AG10803 (cell line): ENCODE results near the gene OR8K1.

Source experiments
- DNase-seq: peaks from one replicate; pipeline ENCODE4 v3.0.0; 2010; ENCODE audit warnings: low read depth
- H3K4me3 ChIP-seq: 2 replicates; pipeline ENCODE4 v1.5.1; 2011; ENCODE audit warnings: mild to moderate bottlenecking, low read length, control low read depth
- TF ChIP-seq, protein P1 (sequence below): conservative IDR thresholded peaks from 2 replicates; pipeline ENCODE4 v1.5.1; 2011; ENCODE audit warnings: mild to moderate bottlenecking, low read length, control low read depth, inconsistent platforms

The OR8K1 gene

DNA sequence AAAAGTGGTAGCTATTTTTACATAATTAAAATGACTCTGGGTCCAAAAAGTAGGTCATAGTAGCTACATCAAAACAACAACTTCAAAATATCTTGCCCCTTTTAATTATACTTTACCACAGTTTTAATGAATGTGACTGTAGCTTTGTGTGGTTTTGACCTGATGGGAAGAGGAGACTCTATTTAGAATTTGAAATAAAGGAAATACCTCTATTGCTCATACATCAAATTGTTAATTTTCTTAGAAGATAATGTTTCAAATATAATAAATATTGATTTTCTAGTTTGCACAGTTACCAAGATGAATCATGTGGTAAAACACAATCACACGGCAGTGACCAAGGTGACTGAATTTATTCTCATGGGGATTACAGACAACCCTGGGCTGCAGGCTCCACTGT, at the start of gene OR8K1:
Gene OR8K1 (plus strand): TSS at position 301 of the 400 bp plus-strand sequence. CDS start 0 bp downstream, at position 301.
- TF ChIP-seq, protein P1, sequence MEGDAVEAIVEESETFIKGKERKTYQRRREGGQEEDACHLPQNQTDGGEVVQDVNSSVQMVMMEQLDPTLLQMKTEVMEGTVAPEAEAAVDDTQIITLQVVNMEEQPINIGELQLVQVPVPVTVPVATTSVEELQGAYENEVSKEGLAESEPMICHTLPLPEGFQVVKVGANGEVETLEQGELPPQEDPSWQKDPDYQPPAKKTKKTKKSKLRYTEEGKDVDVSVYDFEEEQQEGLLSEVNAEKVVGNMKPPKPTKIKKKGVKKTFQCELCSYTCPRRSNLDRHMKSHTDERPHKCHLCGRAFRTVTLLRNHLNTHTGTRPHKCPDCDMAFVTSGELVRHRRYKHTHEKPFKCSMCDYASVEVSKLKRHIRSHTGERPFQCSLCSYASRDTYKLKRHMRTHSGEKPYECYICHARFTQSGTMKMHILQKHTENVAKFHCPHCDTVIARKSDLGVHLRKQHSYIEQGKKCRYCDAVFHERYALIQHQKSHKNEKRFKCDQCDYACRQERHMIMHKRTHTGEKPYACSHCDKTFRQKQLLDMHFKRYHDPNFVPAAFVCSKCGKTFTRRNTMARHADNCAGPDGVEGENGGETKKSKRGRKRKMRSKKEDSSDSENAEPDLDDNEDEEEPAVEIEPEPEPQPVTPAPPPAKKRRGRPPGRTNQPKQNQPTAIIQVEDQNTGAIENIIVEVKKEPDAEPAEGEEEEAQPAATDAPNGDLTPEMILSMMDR: no peak
- no peak for DNase-seq
- H3K4me3 ChIP-seq: no peak within 1 kb of the TSS

DNA sequence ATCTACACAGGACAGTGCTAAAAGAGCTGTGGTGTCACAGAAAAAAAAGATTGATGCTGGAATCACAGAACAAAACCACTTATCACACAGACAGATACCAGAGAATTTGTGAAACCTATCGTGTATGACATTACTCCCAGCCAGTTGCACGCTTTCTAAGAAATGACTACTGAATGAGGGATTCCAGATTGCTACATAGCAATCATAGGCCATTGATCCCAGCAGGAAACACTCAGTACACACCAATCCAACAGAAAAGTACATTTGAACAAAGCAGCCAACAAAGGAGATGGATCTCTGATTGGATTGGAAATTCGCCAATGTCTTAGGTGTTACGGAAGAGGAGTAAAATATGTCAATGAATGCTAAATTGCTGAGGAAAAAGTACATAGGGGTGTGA, 48.9 kb upstream of the OR8K1 start:
- TF ChIP-seq, protein P1: no peak
- H3K4me3 ChIP-seq: no peak overlapping the region
- no peak for DNase-seq

DNA sequence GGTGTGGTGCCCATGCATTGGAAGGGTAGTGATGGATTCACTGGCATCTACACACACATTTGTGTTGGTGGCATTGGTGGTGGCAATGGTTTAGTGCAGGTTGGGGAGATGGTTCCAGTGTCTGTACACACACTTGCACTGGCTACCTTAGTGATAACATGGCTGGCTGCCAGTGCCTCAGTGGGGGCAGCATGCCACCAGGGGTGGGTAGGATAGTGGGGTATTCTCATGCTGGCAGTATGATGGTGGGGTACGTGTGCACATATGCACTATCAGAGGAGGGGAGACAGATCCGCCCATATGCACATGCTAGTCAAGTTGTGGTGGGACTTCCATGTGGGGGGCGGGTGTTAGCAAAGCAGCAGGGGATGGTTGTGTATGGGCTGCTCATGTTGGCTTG, 38.0 kb upstream of the OR8K1 start:
- no peak overlapping the region for H3K4me3 ChIP-seq
- no peak for DNase-seq
- TF ChIP-seq, protein P1: no peak

DNA sequence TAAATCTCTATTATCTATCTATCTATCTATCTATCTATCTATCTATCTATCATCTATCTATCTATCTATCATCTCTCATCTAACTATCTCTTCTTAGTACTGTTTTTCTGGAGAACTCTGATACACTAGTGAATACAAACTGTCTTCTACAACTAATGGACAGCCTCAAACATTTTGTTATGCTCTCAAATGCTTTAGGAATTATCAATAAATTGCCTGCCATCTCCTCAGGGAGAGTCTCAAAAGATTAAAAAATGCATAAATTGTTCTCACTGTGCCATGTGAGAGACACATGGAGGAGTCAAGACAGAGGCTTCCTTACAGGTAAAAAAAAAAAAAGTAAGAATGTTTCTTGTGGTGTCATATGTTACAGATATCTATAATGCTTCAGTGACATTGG, 31.0 kb upstream of the OR8K1 start, which contains the start of gene OR8K3:
Gene OR8K3 (plus strand): TSS at position 301 of the 400 bp plus-strand sequence. CDS start 3,163 bp downstream, outside the sequence.
- TF ChIP-seq, protein P1: no peak
- no peak for DNase-seq

DNA sequence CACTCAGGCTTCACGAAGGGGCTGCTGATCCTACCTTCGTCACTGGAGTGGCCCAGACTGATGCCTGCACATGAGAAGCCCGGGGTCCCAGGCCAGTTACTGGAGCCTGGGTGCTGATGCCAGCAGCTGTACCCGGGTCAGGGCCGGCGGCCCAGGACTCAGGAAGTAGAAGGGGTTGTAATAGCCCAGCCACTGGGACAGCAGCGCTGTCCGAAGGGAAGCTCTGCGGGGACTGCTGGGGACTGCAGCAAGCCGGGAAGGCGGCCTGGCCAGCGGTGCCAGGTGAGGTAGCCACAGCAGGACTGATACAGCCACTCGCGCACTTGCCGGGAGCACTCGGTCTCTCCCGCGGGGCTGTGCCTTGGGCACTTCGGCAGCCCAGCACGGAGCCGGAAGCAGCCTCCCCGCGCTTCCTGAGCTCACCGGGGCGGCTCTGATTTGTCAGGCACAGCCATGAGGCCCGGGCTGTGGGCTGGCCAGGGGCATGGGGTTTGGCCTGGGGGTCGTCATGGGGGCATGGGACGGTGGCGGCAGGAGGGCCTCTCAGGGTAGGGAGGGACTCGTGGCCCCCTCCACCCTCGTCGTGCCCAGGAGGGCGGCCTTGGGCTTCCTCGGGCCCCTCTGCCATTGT, 13.9 kb upstream of the OR8K1 start:
- DNase-seq: no peak

More for the DNA sequence above, 31.0 kb upstream of the OR8K1 start, which contains the start of gene OR8K3:
- no peak within 1 kb of the TSS for H3K4me3 ChIP-seq

DNA sequence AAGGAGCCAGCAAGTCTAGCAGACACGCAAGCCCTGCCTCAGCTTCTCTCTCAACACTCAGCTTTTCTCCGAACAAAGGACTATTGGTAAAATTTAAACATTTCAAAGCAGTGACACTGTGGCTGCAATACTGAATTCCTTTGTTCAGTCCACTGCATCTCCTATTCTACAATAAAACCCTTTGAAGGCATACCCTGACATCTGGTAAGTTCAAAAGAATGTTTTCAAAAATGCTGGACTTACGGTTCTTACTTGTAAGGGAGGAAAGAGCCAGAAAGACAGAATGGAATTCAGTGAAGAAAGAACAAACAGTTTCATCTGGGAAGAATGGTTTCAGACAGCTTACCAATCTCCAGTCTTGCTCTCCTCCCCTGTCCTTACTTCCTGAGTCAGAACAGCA, 12.7 kb upstream of the OR8K1 start:
- TF ChIP-seq, protein P1: no peak
- no peak overlapping the region for H3K4me3 ChIP-seq
- DNase-seq: no peak

More for the DNA sequence above, 13.9 kb upstream of the OR8K1 start:
- no peak overlapping the region for H3K4me3 ChIP-seq
- TF ChIP-seq, protein P1: no peak

DNA sequence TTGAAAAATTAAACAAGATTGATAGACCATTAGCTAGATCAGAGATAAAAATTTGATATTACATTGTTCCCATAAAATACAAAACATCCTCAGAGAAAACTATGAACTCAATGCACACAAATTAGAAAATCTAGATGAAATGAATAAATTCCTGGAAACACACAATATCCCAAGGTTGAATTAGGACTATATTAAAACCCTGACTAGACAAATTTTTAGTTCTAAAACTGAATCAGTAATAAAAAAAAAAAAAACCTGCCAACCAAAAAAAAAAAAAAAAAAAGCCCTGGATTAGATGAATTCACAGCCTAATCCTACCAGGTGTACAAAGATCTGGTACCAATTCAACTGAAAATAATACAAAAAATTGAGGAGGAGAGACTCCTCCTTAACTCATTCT, 5.5 kb upstream of the OR8K1 start:
- no peak for DNase-seq
- H3K4me3 ChIP-seq: no peak overlapping the region
- TF ChIP-seq, protein P1: no peak
